ENCODE measurements around the gene ARMH3. TPM values are rescaled to one million over a fixed set of nuclear protein-coding genes. Genes with fewer than 3 reads are reported as not detected.
"Not testable (repeated sequence)": the region's sequence is repeated elsewhere in the genome, so short reads cannot be mapped to it uniquely, and the experiment has no call there.

ARMH3 gene
- total RNA-seq, 1 donor from 2014 or later: 9.0 TPM

DNA sequence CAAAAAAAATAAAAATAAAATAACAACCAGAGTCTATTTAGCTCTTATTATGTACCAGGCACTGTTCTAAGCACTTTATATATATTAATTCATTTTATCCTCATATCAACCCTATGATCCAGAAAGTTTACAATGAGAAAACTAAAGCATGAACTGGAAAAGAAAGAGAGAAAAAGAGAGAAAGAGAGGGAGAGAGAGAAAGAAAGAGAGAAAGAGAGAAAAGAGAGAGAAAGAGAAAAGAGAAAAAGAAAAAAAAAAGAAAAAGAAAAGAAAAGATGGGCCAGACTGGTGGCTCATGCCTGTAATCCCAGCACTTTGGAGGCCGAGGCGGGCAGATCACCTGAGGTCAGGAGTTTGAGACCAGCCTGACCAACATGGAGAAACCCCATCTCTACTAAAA, 9.9 kb downstream of the ARMH3 start:
- no peak for DNase-seq

DNA sequence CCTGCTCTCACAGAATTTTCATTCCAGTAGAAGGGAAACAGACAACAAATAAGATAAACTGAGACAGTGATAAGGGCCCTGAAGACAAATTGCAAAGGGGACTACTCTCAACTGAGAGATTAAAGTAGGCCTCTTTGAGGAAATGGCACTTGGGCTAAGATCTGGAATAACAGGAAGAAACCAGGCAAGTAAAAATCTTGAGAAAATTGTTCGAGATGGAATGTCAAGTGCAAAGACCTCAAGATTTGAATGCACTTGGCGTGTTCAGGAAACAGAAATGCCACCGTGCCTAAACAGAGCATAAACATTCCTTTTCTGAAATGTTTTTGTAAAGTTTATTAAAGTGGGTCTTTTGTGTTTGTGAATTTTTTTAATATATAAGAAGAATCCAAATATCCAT, 10.7 kb downstream of the ARMH3 start:
- no peak for DNase-seq

DNA sequence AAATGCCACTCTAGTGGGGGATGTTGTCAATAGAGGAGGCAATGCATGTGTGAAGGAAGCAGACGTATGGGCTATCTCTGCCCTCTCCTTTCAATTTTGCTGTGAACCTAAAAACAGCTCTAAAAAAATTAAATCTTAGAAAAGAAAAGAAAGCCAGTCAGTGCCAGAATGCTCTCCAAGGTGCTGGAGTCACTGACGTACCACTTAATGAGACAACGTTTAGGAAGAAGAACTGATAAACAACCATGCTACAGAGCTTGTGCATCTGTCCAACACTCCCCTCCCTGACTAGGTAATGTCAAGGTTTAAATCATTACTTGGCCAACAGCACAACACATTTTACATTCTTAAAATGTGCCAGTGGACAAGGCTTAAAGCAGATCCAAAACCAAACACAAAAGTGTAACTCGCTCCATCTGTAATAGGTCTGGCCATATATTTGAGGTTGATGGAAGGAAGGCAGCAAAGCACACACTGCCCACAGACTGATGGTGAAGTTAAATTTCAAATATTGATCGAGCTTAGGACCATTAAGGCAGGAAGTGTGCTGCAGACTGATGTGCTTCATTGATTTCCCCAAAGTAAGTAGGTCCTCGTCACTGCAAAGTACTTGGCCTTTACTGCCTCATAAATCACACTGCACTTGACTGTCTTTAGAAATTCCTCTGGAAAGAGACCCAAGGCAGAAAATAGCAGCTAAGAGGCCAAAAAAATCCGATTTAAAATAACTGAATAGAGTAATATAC, 15.5 kb downstream of the ARMH3 start:
- DNase-seq: no peak

DNA sequence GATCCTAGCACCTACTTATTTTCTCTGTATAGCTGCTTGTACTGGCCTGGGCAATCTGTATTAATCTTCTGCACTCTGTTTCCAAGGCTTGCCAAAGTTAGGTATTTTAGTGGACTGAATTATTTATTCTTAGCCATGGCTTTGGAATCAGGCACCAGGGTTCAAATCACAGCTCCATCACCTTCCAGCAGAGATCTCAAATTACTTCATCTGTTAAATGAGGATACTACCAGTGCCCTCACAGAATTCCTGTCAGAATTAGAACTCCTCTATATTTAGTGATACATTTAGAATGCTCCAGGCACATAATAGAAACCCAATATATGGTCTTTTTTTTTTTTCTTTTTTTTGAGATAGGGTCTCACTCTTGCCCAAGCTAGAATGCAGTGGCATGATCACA, 17.6 kb downstream of the ARMH3 start:
- no peak for DNase-seq

DNA sequence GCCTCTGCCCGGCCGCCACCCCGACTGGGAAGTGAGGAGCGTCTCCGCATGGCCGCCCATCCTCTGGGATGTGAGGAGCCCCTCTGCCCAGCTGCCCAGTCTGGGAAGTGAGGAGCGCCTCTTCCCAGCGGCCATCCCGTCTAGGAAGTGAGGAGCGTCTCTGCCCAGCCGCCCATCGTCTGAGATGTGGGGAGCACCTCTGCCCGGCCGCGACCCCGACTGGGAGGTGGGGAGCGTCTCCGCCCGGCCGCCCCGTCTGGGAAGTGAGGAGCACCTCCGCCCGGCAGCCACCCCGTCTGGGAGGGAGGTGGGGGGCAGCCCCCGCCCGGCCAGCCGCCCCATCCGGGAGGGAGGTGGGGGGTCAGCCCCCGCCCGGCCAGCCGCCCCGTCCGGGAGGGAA, 20.2 kb downstream of the ARMH3 start:
- DNase-seq: not testable (repeated sequence)

DNA sequence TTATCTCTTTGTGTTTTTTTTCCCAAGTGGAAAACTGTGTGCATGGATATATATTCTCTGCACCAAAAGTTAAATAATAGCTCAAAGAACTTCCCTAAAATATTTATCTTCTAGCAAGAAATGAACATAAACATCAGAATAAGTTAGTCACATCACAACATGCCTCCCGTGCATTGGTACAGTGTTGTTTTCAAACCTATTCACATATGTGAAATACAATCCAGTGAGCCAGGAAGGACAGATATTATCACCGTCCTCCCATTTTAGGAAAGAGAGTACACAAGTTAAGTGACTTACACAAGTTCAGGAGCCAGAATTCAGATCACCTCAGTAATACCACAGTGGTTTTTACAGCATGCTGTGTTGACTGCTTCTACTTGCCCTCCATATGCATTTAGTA, 22.2 kb downstream of the ARMH3 start:
- no peak for DNase-seq

DNA sequence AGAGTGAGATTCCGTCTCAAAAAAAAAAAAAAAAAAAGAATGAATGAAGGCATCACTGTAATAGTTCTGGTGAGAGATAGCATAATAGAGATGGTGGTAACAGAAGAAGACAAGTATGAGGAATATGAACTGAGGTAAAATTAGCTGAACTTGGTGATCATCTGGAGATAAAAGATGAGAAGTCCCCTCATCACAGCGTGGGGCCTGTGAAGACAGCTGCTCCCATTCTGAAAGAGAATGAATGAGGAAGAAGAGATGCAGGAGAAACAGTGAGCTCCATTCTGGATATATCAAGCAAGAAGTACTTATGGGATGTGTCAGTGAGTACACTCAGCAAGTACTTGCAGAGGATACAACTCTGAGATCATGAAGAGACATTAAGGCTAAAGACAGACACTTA, 28.7 kb downstream of the ARMH3 start:
- DNase-seq: no peak

DNA sequence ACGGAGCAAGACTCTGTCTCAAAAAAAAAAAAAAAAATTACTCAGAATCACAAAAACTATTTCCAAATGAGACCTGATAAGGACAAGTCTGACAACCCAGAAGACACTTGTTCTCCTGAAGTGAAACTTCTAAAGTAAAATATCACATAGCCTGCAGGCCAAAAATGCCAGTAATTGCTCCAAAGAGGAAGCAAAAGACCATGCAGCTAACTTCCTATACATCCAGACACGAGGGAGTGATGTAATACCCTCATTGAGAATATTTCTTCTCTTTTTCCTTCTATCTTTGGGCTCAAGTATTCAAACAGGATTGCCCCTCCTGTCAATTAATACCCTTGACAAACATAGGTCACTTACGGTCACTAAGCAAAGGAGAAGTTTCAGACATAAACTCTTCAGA, 31.2 kb downstream of the ARMH3 start:
- peak; percentile 13 for DNase-seq

DNA sequence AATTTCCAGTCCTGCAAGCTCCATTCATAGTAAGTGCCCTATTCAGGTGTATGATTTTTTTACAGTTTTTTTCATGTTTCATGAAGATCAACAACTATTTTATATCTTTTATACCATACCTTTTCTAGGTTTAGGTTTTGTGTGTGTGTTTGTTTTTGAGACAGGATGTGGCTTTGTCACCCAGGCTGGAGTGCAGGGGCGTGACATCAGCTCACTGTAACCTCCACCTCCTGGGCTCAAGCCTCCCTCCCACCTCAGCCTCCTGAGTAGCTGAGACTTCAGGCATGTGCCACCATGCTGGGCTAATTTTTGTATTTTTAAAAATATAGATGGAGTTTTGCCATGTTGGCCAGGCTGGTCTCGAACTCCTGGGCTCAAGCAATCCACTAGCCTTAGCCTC, 35.0 kb downstream of the ARMH3 start:
- DNase-seq: no peak

DNA sequence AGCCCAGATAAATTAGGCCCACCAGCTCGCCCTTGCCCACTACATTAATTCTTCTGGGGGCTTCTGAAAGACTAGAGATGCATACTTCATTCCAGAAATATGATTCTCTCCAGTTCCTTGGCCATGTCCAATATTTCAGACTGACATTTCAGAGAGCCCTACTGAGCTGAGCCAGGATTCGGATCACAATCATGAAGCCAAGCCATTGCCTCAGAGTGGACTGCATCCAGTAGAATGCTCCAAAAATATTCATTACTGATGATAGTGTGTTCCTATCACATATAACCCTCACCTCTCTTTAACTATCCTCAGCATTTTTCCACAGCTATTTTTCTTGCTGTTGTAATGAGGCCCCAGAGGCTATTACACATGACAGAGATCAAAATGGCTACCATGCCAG, 38.7 kb downstream of the ARMH3 start:
- DNase-seq: no peak

DNA sequence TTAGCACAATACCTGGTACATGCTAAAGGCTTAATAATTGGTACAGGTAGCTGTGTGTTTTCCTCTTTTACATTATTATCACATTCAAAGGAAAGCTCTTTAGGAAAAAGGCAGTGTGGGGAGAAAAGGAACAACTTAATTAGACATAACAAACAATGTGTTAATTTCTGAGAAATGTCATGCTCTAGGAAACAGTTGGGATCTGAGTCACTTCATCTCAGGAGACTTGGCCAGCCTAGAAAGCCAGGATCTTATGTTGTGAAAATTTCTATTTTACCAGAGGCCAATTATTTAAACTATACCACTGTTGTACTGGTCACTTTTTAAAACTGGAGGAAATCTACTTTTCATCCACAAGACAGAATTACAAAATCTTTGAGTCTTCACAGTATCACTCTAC, 39.6 kb downstream of the ARMH3 start:
- DNase-seq: peak; percentile 54

DNA sequence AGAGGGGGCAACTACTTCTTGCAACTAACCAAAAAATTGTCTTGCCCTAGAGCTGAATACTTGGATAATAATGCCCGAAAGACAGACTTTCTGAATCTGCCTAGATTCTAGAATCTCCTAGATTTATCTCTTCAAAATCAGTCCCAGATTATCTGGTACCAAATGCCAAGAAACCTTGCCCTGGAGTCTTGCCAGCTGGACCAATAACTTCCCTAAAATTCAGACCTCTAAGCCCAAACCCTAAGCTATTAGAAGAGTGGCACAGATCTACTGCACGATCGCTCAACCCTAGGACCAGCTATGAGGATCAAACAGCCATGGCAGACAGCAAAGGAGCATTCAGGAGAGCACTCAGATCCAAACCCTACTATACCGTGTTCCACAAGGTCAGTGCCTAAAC, 45.0 kb downstream of the ARMH3 start:
- no peak for DNase-seq

DNA sequence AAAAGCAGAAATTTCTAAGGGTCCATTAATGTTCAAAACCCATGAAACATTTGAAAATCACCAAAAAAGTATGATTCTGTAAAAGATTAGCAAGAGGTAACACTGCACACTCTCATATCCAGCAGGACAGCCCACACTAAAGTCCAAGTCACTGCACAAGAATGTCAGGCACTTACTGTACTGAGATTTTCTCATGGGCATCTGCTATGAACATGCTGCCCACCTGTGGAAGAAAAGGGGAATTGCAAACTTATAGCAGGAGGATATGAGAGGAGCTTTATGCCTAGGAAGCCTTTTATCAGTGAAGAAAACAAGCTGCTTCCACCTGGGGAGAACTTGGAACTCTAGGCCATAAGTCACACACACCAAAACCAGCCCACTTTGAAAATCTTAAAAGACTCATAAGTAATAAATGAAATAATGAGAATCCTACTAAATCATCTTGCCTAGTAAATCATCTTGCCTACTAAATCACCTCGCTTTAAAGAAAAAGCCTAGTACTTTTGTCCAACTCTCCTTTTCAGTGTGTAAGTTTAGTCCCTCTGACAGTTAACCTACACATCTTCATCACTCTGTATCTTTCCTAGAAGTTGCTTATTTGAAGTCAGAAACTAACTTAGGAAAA, 46.1 kb downstream of the ARMH3 start:
- DNase-seq: peak; percentile 90

DNA sequence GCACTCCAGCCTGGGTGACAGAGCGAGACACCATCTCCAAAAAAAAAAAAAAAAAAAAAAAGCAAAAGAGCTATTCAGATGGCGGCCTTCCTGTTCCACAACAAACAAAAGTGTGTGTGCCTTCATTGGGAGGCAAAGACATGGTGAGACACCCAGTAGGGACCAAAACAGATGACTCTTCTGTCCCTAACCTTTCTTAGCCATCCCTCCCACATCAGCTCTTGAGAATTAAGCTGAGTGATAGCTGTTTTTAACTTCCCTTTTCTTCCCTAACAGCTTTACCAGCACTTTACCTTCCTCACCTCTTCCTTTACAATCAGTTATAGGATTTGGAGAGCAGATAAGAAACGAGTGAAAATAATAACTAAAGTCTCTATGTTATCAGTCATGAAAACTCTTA, 48.2 kb downstream of the ARMH3 start:
- DNase-seq: no peak

DNA sequence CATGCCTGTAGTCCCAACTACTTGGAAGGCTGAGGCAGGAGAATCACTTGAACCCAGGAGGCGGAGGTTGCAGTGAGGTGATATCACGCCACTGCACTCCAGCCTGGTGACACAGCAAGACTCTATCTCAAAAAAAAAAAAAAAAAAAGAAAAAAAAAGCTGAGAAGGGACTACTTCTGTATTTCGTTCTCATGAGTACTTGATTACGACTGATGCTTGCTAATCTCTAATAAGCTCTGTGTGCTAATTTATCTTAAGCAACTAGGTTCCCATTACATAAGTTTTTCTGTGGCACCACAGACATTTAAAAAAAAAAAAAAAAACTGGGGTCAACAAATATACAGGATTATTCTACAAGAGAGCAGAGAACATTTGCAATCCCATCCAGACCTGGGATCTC, 48.9 kb downstream of the ARMH3 start:
- DNase-seq: not testable (repeated sequence)

DNA sequence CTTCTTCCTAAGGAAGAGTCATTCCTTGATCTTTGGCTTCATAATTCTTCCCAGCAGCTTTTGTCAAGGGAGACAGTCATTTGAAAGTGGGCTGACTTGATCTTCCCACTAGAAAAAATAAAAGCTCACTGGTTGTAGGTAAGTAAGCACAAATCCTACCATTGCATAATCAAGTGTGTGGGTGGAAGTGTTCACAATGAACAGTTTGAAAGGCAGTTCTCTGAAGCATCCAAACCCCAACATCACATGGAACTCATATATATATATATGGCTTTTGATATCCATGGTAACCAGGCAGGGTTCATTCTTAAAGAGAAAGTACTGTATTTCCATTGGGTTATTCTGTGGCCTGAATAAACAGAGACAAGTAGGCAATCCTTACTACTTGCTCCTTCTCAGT, 51.6 kb downstream of the ARMH3 start:
- no peak for DNase-seq

DNA sequence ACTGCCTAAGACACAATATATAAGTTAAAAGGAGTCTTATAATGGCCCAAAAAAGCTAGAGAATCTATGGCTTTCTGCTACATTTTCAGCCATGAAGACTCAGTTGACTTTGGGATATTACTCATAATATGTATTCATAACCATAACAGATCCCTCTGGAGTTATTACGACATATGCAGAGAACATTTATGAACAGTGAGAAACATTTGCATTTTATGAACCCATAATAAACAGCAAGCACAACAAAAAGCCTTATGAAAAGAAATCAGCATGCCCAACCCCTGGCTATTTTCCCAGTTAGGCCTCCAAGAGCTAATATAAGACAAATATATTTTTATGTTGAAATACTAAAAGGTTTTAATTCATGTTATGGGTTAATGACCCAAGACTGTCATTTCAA, 52.4 kb downstream of the ARMH3 start:
- DNase-seq: no peak

DNA sequence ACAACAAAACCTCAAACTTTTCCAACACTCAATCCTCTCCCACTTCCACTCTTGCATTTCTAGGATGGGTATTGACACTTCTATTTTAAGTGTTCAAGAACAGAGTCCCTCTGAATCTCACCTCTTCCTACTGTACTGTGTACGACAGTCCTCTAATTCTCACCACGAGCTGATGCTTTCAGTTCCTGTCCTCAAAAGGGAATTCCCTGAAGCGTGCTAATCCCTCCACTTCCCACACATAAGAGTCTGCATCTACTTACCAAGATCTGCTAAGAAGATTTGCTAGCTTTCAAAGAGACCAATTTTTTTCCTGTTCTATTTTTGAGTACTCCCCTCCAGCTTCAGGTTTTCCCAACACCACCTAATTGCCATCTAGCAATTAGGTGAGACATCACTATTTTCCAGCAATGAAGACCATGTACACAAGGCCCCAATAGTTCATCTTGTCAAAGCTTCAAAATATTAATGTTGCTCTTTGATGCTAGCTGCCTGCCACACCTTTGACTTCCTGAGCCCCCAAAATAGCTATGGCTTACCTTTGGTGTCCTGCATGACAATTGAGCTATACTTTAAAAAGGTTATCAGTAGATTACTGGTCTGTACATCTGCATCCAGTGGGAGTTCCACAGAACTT, 54.4 kb downstream of the ARMH3 start:
- DNase-seq: no peak

DNA sequence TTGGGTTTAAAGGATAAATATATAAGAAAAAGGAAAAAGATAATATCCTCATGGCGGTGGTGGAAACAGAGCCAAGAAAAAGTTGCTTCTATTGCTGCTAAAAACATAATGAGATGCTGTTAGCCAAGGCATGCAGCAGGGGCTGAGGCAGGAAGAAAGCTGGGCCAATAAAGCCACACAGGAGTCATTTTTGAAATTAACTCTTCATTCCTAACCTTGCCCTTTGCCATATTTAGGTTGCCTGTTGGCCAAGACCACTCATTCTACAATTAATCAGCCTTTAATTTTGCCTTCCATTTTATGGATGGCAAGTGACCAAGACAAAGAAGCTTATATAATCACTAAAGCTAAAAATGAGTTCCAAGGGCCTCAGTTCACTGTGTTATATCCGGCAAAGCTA, 58.2 kb downstream of the ARMH3 start:
- peak; percentile 12 for DNase-seq

DNA sequence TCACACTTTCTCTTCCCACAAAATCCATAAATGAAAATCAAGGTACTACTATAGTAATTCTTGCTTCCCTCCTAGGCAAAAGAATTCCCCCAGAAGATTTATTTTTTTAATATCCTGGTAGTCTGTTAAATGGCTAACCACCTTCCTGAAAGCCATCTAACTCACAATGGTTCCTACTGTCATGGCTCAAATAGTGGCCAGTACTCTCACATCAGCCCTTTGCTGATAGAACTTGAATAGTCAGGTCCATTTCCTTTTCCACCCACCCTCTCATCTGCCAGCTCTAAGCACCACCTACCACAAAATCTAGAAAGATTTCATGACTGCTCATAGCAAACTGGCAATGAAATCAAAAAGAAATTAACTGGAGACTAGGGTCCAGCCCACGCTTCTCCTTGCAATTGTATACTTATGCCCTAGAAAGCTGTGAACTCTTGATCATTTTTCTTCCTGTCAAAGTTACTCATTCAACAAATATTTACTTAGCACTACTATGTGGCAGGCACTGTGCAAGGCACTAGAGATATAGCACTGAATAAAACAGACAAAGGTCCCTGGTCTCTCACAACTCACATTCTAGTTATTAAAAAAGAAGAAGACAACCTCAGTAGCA, 60.4 kb downstream of the ARMH3 start:
- DNase-seq: peak; percentile 51

DNA sequence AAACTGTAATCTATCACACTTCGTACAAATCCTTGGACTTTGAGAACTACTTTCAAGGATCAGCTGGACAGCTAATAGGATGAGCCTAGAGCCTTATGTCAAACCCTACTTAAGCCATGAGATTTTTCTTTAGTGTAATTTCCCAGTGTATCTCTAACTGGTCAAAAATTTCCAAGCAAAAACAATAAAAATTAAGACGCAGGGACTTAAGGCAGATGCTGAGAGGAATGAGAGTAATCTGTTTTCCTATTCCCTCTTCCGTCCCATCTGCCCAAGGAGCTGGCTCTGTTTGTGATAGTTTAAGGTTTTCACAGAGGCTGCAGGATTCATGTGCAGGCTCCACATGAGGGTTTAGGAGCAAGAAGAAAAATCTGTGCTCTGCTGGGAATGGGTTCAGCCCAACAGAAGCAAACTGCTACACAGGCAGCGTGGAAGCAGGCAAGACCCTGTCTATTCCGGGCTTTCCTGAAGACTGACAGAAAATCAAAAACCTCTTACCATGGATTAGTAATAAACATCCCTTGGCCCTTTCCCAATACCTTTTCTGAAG, 62.2 kb downstream of the ARMH3 start:
- DNase-seq: no peak

DNA sequence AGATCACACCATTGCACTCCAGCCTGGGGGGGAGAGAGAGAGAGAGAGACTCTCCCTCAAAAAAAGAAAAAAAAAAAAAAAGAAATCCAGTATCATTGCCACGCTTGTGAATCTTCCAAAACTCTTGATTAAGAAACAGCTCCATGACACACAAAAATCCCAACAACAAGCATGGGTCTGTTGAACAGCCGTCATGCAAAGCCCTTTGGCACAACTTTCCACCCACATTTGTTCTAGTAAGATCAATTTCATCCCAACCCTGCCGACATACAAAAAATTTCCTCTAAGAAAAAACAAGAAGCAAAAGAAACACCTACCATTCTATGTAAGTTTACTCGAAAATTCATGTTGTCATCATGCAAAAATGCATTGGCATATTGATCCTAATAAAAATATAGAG, 62.8 kb downstream of the ARMH3 start:
- DNase-seq: no peak

DNA sequence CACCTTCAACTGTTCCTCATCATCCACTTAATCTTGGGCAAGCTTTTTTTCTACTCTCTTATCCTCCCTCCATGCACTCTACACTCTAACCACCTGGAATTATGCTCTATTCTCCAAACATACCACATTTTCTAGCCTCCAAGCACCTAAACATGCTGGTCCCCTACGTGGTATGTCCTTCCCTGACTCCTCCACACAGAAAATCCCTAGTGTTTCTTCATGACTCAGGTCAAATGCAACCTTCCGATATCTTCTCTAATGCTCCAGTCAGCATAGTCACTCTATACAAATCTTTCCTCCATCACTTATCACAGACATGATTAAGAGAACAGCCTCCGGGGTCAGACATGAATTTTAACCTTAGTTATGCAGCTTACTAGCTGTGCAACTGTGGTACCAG, 68.8 kb downstream of the ARMH3 start:
- DNase-seq: no peak

DNA sequence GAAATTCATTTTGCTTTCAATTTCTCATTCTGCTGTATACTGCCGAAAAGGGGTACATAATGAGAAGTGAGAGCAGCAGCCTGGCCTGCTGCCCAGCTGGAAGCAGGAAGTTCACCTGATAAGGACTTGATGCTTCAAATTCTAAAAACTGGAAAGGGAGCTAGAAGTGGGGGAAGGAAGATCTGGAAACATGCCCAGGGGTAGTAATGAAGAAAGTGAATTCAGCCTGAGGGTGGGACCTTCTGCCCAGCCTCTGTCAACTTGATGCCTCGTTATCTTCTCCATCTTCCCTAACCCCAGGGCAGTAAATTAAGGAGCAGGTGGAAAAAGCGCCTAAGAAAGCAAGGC, 69.4 kb downstream of the ARMH3 start:
- DNase-seq: peak; percentile 39

Measured in dermis blood vessel endothelial cell (primary cell).